ENCODE results near the gene CPD.
"Not testable (repeated sequence)": the region's sequence is repeated elsewhere in the genome, so short reads cannot be mapped to it uniquely, and the experiment has no call there.

The CPD gene

DNA sequence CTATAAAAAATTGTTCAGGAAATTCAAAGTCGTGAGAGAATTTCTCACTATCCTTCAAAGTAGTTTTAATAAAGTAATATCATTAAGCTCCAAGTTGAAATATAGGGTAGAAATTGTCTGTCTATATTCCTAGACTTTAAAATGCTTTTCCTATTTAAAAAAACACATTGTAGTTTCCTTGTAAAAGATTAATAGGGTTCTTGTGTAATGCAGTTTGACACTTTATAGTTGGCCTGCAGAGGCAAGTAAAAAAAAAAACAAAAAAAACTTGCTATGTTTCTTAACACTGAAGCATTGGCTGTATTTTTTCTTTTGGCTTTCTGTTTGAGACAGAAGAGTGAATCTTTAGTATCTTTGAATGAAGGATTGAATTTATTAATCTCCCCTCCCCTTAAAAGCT is 17.4 kb downstream of the CPD start:
- no peak for DNase-seq (ENCODE audit: low spot score)
- TF ChIP-seq CTCF (IDR thresholded peaks at IDR 0.05; ENCODE audit: extremely low read depth, missing control alignments): no peak

DNA sequence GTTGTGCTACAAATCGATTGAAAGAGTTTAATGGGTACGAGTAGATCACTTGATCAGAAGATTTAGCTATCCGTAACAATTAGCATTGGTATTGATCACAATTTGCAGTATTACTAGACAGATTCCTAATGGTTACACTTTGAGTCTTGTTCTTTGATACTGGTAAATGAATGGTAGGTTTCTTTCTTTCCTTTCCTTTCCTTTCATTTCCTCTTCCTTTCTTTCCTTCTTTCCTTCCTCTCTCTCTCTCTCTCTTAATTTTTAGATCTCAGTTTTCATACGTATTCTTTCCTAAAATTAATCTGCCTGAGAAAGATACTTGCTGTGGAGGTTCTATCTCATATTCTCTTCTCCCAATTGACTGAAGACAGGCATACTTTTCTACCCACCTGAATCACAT is 17.9 kb downstream of the CPD start:
- no peak for TF ChIP-seq CTCF (IDR thresholded peaks at IDR 0.05; ENCODE audit: extremely low read depth, missing control alignments)
- DNase-seq (ENCODE audit: low spot score): no peak

- no peak for TF ChIP-seq CTCF (IDR thresholded peaks at IDR 0.05; ENCODE audit: extremely low read depth, missing control alignments)
Observed at GRCh38 chr17:30398328-30399041, 19.8 kb downstream of the CPD start.

DNA sequence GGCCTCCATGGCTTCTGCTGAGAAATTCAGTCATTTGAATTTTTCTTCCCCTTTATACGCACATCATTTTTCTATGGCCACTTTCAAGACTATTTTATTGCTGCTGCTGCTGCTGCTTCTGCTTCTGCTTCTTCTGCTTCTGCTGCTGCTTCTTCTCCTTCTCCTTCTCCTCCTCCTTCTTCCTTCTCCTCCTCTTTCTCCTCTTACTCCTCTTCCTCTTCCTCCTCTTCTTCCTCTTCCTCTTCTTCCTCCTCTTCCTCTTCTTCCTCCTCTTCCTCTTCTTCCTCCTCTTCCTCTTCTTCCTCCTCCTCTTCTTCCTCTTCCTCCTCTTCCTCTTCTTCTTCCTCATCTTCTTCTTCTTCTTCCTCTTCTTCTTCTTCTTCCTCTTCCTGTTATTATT is 22.4 kb downstream of the CPD start:
- no peak for DNase-seq (ENCODE audit: low spot score)

More at GRCh38 chr17:30398328-30399041, 19.8 kb downstream of the CPD start:
- no peak for DNase-seq (ENCODE audit: low spot score)

GRCh38 chr17:30405161-30405560 is 26.4 kb downstream of the CPD start:
- no peak for TF ChIP-seq CTCF (IDR thresholded peaks at IDR 0.05; ENCODE audit: extremely low read depth, missing control alignments)
- no peak for DNase-seq (ENCODE audit: low spot score)

More for the DNA sequence above, 22.4 kb downstream of the CPD start:
- TF ChIP-seq CTCF (IDR thresholded peaks at IDR 0.05; ENCODE audit: extremely low read depth, missing control alignments): no peak

DNA sequence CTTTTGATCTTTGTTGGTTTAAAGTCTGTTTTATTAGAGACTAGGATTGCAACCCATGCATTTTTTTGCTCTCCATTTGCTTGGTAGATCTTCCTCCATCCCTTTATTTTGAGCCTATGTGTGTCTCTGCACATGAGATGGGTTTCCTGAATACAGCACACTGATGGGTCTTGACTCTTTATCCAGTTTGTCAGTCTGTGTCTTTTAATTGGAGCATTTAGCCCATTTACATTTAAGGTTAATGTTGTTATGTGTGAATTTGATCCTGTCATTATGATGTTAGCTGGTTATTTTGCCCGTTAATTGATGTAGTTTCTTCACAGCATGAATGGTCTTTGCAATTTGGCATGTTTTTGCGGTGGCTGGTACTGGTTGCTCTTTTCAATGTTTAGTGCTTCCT is 31.9 kb downstream of the CPD start:
- DNase-seq (ENCODE audit: low spot score): not testable (repeated sequence)

DNA sequence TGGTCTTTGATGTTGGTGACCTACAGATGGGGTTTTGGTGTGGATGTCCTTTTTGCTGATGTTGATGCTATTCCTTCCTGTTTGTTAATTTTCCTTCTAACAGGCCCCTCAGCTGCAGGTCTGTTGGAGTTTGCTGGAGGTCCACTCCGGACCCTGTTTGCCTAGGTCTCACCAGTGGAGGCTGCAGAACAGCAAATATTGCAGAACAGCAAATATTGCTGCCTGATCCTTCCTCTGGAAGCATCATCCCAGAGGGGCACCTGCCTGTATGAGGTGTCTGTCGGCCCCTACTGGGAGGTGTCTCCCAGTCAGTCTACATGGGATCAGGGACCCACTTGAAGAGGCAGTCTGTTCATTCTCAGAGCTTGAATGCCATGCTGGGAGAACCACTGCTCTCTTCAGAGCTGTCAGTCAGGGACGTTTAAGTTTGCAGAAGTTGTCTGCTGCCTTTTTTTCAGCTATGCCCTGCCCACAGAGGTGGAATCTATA is 33.3 kb downstream of the CPD start:
- DNase-seq (ENCODE audit: low spot score): not testable (repeated sequence)

GRCh38 chr17:30413109-30413508 is 34.4 kb downstream of the CPD start:
- no peak for DNase-seq (ENCODE audit: low spot score)
- TF ChIP-seq CTCF (IDR thresholded peaks at IDR 0.05; ENCODE audit: extremely low read depth, missing control alignments): no peak
